Hematopoietic multipotent progenitor cell treated with erythropoietin and hydrocortisone succinate and interleukin-3 and kit ligand, for 8 days (in vitro differentiated cells): Measurements from ENCODE around the gene RAB1B.

ENCODE experiments used
- DNase-seq: peaks from one replicate; pipeline ENCODE4 v3.0.0-alpha.2; 2015

RAB1B gene

GRCh38 chr11:66285250-66285947 lies 17.0 kb downstream of the RAB1B start:
- DNase-seq = no peak

GRCh38 chr11:66286699-66287098 lies 18.3 kb downstream of the RAB1B start:
- no peak for DNase-seq

GRCh38 chr11:66287211-66287888 lies 18.9 kb downstream of the RAB1B start:
- no peak for DNase-seq

- no peak for DNase-seq
Measured at GRCh38 chr11:66287889-66288670, 19.6 kb downstream of the RAB1B start.

GRCh38 chr11:66288671-66289547 lies 20.5 kb downstream of the RAB1B start, which contains the start of gene YIF1A:
TSS of gene YIF1A (minus strand) at chr11:66289143. CDS start at chr11:66288985, 158 bp downstream.
- peak; percentile 99 for DNase-seq

GRCh38 chr11:66289548-66290329 lies 21.3 kb downstream of the RAB1B start:
- no peak for DNase-seq

- DNase-seq = no peak
Measured at GRCh38 chr11:66290330-66290621, 21.8 kb downstream of the RAB1B start.

GRCh38 chr11:66291303-66291705 lies 22.9 kb downstream of the RAB1B start:
- DNase-seq = no peak

GRCh38 chr11:66291706-66292542 lies 23.5 kb downstream of the RAB1B start, which contains the start of gene TMEM151A:
TSS of gene TMEM151A (plus strand) at chr11:66291894. CDS start at chr11:66292014, 120 bp downstream.
- no peak for DNase-seq

- DNase-seq = no peak
Measured at GRCh38 chr11:66292543-66293332, 24.3 kb downstream of the RAB1B start.

- DNase-seq = no peak
Measured at GRCh38 chr11:66293352-66293751, 24.9 kb downstream of the RAB1B start.

- no peak for DNase-seq
Measured at GRCh38 chr11:66293777-66294625, 25.6 kb downstream of the RAB1B start.

GRCh38 chr11:66294626-66295620 lies 26.5 kb downstream of the RAB1B start:
- DNase-seq = no peak

GRCh38 chr11:66297610-66298009 lies 29.2 kb downstream of the RAB1B start:
- no peak for DNase-seq

GRCh38 chr11:66299186-66299585 lies 30.7 kb downstream of the RAB1B start:
- no peak for DNase-seq

GRCh38 chr11:66302656-66303055 lies 34.2 kb downstream of the RAB1B start:
- no peak for DNase-seq

- no peak for DNase-seq
Measured at GRCh38 chr11:66309475-66309874, 41.0 kb downstream of the RAB1B start.

- DNase-seq = no peak
Measured at GRCh38 chr11:66310324-66310723, 41.9 kb downstream of the RAB1B start.
